Muscle layer of colon (tissue), 2 donors: ENCODE data around the gene FGD4.
"Not testable (repeated sequence)": the region's sequence is repeated elsewhere in the genome, so short reads cannot be mapped to it uniquely, and the experiment has no call there.

Experiments used
- H3K27ac ChIP-seq: one replicate; pipeline ENCODE4 v1.7.0; 2013; ENCODE audit warnings: low read depth, mild to moderate bottlenecking, low read length, moderate library complexity
- H3K27me3 ChIP-seq, 2 donors: one replicate each; pipeline ENCODE4 v1.7.0; 2013; ENCODE audit warnings: low read length in 2 of 2, mild to moderate bottlenecking in 2 of 2; ENCODE audit not compliant: insufficient read depth in 2 of 2, control insufficient read depth in 1 of 2
- H3K36me3 ChIP-seq: one replicate; pipeline ENCODE4 v1.7.0; 2013; ENCODE audit warnings: mild to moderate bottlenecking, low read length; ENCODE audit not compliant: insufficient read depth
- H3K4me1 ChIP-seq: one replicate; pipeline ENCODE4 v1.7.0; 2013; ENCODE audit warnings: mild to moderate bottlenecking, low read length; ENCODE audit not compliant: insufficient read depth
- H3K4me3 ChIP-seq, 2 donors: one replicate each; pipeline ENCODE4 v1.7.0; 2013; ENCODE audit warnings: low read length in 2 of 2, low read depth in 1 of 2, mild to moderate bottlenecking in 1 of 2, moderate library complexity in 1 of 2
- H3K9ac ChIP-seq: one replicate; pipeline ENCODE4 v1.7.0; 2013; ENCODE audit warnings: low read length
- H3K9me3 ChIP-seq: one replicate; pipeline ENCODE4 v1.7.0; 2013; ENCODE audit warnings: mild to moderate bottlenecking, low read length
- donor health status: abdominal sarcoma.
- donor health status: Adenocarcinoma of cecum.

The FGD4 gene

GRCh38 chr12:32548691-32549281 is 149.4 kb downstream of the FGD4 start:
- H3K27ac ChIP-seq: no peak overlapping the region
- no peaks in the 10 kb centered on the region for H3K27me3 ChIP-seq
- no peaks in the 10 kb centered on the region for H3K36me3 ChIP-seq
- no peaks in the 10 kb centered on the region for H3K9me3 ChIP-seq
- H3K9ac ChIP-seq: no peak overlapping the region
- peaks cover 12% of the 10 kb centered on the region for H3K4me1 ChIP-seq
- no peak overlapping the region for H3K4me3 ChIP-seq

DNA sequence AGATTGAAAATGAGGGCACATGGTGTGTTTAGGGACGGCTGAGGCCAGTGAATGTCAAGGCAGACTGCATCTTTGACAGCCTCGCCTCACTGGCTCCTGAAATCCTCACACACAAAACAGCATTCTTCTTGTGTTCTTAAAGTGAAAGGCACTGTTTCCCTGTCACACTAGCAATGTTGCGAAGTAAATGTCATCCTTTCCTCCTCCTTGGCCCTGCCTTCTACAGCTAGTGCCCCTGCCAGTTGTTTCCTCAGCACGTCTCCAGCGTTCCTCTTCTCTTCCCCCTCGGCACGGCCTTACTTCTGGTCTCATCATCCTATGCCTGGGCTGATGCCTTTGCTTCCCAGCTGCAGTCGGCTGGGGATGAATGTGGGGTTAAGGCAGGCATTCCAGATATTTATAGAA is 150.3 kb downstream of the FGD4 start:
- no peak overlapping the region for H3K9ac ChIP-seq
- H3K4me1 ChIP-seq: peaks cover 12% of the 10 kb centered on the region

GRCh38 chr12:32551058-32551457 is 151.7 kb downstream of the FGD4 start:
- Histone ChIP-seq H3K9me3 (no peaks in the 10 kb centered on the region), H3K27ac (no peak overlapping the region), H3K27me3 (no peaks in the 10 kb centered on the region), H3K4me3 (no peak overlapping the region), H3K4me1 (peaks cover 12% of the 10 kb centered on the region), H3K9ac (no peak overlapping the region), H3K36me3 (no peaks in the 10 kb centered on the region)

More for the DNA sequence above, 150.3 kb downstream of the FGD4 start:
- Histone ChIP-seq H3K4me3 (no peak overlapping the region), H3K36me3 (no peaks in the 10 kb centered on the region), H3K27me3 (no peaks in the 10 kb centered on the region), H3K9me3 (no peaks in the 10 kb centered on the region), H3K27ac (no peak overlapping the region)

- Histone ChIP-seq H3K36me3 (no peaks in the 10 kb centered on the region), H3K4me1 (peaks cover 3% of the 10 kb centered on the region), H3K9me3 (no peaks in the 10 kb centered on the region), H3K4me3 (no peak overlapping the region), H3K27me3 (no peaks in the 10 kb centered on the region), H3K27ac (no peak overlapping the region), H3K9ac (no peak overlapping the region)
These were observed 159.5 kb downstream of the FGD4 start for GRCh38 chr12:32558903-32559302.

DNA sequence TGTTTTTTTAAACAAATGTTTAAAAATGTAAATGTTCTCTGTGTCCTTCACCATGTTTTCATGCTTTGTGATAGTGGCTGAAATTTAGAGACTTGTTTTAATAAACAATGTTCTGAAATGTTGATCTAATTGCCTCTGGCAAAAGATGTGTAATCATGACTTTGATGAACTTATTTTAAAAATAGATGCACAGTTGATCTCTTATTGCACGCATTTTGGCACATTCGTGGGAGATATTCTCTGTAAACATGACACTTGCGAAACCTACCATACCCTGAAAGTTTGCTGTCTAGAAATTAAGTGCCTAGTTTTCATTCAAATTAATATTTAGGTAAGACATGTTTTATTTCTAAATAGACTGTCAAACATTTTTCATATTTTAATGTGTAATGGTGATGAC is 160.1 kb downstream of the FGD4 start:
- no peaks in the 10 kb centered on the region for H3K36me3 ChIP-seq
- H3K4me3 ChIP-seq: no peak overlapping the region
- no peaks in the 10 kb centered on the region for H3K27me3 ChIP-seq
- peaks cover 3% of the 10 kb centered on the region for H3K4me1 ChIP-seq
- no peaks in the 10 kb centered on the region for H3K9me3 ChIP-seq
- no peak overlapping the region for H3K9ac ChIP-seq
- no peak overlapping the region for H3K27ac ChIP-seq

- no peaks in the 10 kb centered on the region for H3K36me3 ChIP-seq
- no peaks in the 10 kb centered on the region for H3K27me3 ChIP-seq
- no peak overlapping the region for H3K27ac ChIP-seq
- H3K9ac ChIP-seq: no peak overlapping the region
- H3K4me1 ChIP-seq: peaks cover 3% of the 10 kb centered on the region
- H3K9me3 ChIP-seq: no peaks in the 10 kb centered on the region
- H3K4me3 ChIP-seq: no peak overlapping the region
These were observed 161.2 kb downstream of the FGD4 start for GRCh38 chr12:32560520-32560919.

- Histone ChIP-seq H3K27ac (no peak overlapping the region), H3K36me3 (no peaks in the 10 kb centered on the region), H3K27me3 (no peaks in the 10 kb centered on the region), H3K4me1 (peaks cover 3% of the 10 kb centered on the region), H3K9ac (no peak overlapping the region), H3K4me3 (no peak overlapping the region), H3K9me3 (no peaks in the 10 kb centered on the region)
These were observed 162.6 kb downstream of the FGD4 start for GRCh38 chr12:32561931-32562341.

GRCh38 chr12:32562413-32562812 is 163.1 kb downstream of the FGD4 start:
- H3K9ac ChIP-seq, H3K9me3 ChIP-seq, H3K4me1 ChIP-seq, H3K27me3 ChIP-seq, H3K27ac ChIP-seq, H3K4me3 ChIP-seq, H3K36me3 ChIP-seq: not testable (repeated sequence)

GRCh38 chr12:32566663-32567295 is 167.4 kb downstream of the FGD4 start:
- H3K4me3 ChIP-seq: no peak overlapping the region
- H3K27ac ChIP-seq: no peak overlapping the region
- H3K9ac ChIP-seq: no peak overlapping the region
- no peaks in the 10 kb centered on the region for H3K9me3 ChIP-seq
- H3K4me1 ChIP-seq: no peaks in the 10 kb centered on the region
- H3K36me3 ChIP-seq: no peaks in the 10 kb centered on the region
- no peaks in the 10 kb centered on the region for H3K27me3 ChIP-seq

DNA sequence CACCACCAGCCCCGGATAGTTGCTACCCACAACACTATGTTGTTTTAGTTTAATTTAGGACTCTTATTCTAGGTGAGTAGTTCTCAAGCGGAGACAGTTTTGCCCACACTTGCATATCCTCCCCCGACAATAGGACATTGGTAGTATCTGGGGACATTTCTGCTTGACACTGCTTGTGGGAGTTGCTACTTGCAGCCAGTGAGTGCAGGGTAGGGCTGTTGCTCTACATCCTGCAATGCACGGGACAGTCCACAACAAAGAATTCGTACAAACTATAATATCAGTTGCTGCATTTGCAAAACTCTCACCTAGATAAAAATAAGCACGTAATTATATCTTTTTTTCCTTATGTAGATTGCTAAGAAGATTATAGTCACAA is 167.9 kb downstream of the FGD4 start:
- Histone ChIP-seq H3K9ac (no peak overlapping the region), H3K9me3 (no peaks in the 10 kb centered on the region), H3K27ac (no peak overlapping the region), H3K4me3 (no peak overlapping the region), H3K36me3 (no peaks in the 10 kb centered on the region), H3K27me3 (no peaks in the 10 kb centered on the region), H3K4me1 (no peaks in the 10 kb centered on the region)

GRCh38 chr12:32568228-32568627 is 168.9 kb downstream of the FGD4 start:
- no peaks in the 10 kb centered on the region for H3K36me3 ChIP-seq
- no peak overlapping the region for H3K27ac ChIP-seq
- H3K4me3 ChIP-seq: no peak overlapping the region
- no peak overlapping the region for H3K9ac ChIP-seq
- H3K27me3 ChIP-seq: no peaks in the 10 kb centered on the region
- no peaks in the 10 kb centered on the region for H3K4me1 ChIP-seq
- no peaks in the 10 kb centered on the region for H3K9me3 ChIP-seq

DNA sequence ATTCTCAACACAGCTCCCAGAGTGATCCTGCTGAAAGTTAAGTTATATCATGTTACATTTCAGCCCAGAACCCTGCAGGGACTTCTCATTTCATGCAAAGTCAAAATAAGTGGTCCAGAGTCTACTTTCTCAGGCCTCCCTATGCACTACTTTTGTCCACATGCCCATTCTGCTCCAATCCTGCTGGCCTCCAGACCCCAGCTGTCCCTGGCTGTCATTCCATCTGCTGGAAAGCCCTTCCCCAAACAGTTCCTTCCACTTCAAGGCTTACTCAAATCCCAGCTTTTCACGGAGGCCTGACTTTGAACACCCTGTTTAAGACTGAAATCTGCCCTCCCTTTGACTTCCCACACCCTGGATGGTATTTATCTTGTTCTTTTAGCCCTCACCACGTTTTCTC is 169.9 kb downstream of the FGD4 start:
- no peak overlapping the region for H3K9ac ChIP-seq

More for the DNA sequence above, 169.9 kb downstream of the FGD4 start:
- Histone ChIP-seq H3K9me3 (no peaks in the 10 kb centered on the region), H3K4me3 (no peak overlapping the region), H3K36me3 (no peaks in the 10 kb centered on the region), H3K4me1 (no peaks in the 10 kb centered on the region), H3K27ac (no peak overlapping the region), H3K27me3 (no peaks in the 10 kb centered on the region)
